Measurements from ENCODE around the gene MBD3.

- no peak for TF ChIP-seq POLR2A (IDR thresholded peaks at IDR 0.05)
- TF ChIP-seq, protein P1, sequence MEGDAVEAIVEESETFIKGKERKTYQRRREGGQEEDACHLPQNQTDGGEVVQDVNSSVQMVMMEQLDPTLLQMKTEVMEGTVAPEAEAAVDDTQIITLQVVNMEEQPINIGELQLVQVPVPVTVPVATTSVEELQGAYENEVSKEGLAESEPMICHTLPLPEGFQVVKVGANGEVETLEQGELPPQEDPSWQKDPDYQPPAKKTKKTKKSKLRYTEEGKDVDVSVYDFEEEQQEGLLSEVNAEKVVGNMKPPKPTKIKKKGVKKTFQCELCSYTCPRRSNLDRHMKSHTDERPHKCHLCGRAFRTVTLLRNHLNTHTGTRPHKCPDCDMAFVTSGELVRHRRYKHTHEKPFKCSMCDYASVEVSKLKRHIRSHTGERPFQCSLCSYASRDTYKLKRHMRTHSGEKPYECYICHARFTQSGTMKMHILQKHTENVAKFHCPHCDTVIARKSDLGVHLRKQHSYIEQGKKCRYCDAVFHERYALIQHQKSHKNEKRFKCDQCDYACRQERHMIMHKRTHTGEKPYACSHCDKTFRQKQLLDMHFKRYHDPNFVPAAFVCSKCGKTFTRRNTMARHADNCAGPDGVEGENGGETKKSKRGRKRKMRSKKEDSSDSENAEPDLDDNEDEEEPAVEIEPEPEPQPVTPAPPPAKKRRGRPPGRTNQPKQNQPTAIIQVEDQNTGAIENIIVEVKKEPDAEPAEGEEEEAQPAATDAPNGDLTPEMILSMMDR (IDR thresholded peaks at IDR 0.05 in 8 of 11, conservative IDR thresholded peaks at IDR 0.05 in 3 of 11): no peak
- no peak for TF ChIP-seq POLR2AphosphoS5 (IDR thresholded peaks at IDR 0.05)
Observed at GRCh38 chr19:1627194-1627593, 34.5 kb upstream of the MBD3 start.

Data from spleen (tissue), 7 donors.